T-helper 2 cell treated with Interferon-gamma antibody and Interleukin-4, amounts not matched to agents 100 ng/mL and 5 ng/mL, for 36 hours (primary cell): ENCODE measurements around the gene ACOXL. TPM values are rescaled to one million over a fixed set of nuclear protein-coding genes. Genes with fewer than 3 reads are reported as not detected.

Source experiments
- intact Hi-C: fragments of 100-400 bp; cut with micrococcal nuclease; formaldehyde crosslinking; loops from one replicate; pipeline ENCODE4 v1.15.1; 2023
- total RNA-seq: library from RNA; stranded (reverse); gene quantifications from 2 replicates; pipeline ENCODE4 v1.2.3, GENCODE V29; 2022

The ACOXL gene
- total RNA-seq, 1 donor from 2014 or later = 2.5 TPM

GRCh38 chr2:110718382-110718781 lies 14.0 kb upstream of the ACOXL start:
- intact Hi-C loops = no loop called here

DNA sequence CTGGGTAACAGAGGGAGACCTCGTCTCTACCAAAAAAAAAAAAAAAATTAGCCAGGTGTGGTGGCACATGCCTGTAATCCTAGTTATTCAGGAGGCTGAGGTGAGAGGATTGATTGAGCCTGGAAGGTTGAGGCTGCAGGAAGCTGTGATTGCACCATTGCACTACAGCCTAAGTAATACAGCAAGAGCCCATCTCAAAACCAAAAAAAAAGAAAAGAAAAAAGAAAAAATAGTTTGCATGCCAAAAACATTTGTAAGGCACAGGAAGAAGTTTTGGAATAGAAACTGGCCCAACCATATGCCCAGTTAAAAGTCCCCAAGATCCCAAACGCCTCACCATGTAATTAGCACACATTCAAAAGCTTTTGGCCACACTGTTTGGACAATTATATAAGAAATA lies 13.4 kb upstream of the ACOXL start:
- intact Hi-C loops = no loop called here

- intact Hi-C loops = no loop called here
Observed at GRCh38 chr2:110720547-110720946, 11.8 kb upstream of the ACOXL start.

- intact Hi-C loops = no loop called here
Observed at GRCh38 chr2:110724820-110725219, 7.6 kb upstream of the ACOXL start.

- intact Hi-C loops = no loop called here
Observed at GRCh38 chr2:110725370-110725769, 7.0 kb upstream of the ACOXL start.

- intact Hi-C loops = no loop called here
Observed at GRCh38 chr2:110725859-110726258, 6.5 kb upstream of the ACOXL start.

GRCh38 chr2:110726285-110726684 lies 6.1 kb upstream of the ACOXL start:
- intact Hi-C loops = no loop called here

DNA sequence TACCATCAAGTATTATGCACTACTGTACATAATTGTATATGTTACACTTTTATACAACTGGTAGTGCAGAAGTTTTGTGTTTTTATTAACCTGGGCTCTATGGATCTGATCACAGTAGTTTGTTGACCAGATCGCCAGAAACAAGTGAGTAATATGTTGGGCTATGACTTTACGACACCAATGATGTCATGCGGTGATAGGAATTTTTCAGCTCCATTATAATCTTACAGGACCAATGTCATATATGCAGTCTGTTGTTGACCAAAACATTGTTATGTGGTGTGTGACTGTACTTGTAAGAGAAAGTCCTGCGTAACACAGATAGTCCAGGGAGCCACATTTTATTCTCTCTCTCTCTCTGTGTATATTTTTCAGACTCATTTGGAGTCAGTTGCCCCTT lies 4.5 kb upstream of the ACOXL start:
- intact Hi-C loops = no loop called here

DNA sequence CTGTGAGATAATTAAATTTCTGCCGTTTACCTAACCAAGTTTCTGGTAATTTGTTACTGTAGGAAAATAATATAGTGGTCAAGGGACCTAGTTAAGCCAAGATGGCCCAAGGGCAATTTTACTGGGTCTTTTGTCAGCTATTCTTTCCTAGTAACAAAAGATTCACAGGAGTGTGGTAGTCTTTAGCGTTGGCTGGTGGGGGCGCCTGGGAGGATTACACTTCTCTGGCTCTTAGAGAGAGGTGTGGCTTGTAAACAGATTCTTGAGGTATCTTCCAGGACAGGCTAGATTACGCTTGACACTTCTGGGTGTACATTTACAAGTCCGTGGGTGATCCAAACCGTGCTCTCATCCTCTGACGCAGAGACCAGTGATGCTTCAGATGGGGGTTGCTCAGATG lies 3.3 kb upstream of the ACOXL start:
- intact Hi-C loops = no loop called here

- intact Hi-C loops = no loop called here
Observed at GRCh38 chr2:110731064-110731463, 1.3 kb upstream of the ACOXL start.

- intact Hi-C loops = no loop called here
Observed at GRCh38 chr2:110735366-110735765, 3.0 kb downstream of the ACOXL start.

- intact Hi-C loops = no loop called here
Observed at GRCh38 chr2:110737783-110738182, 5.4 kb downstream of the ACOXL start.

GRCh38 chr2:110740747-110741349 lies 8.5 kb downstream of the ACOXL start:
- intact Hi-C loops = loop anchor here (10.0 kb wide), 1 partner anchor 744 kb away; no protein-coding TSS in a partner anchor

- intact Hi-C loops = loop anchor here (10.0 kb wide), 1 partner anchor 743 kb away; no protein-coding TSS in a partner anchor
Observed at GRCh38 chr2:110741491-110741980, 9.2 kb downstream of the ACOXL start.

DNA sequence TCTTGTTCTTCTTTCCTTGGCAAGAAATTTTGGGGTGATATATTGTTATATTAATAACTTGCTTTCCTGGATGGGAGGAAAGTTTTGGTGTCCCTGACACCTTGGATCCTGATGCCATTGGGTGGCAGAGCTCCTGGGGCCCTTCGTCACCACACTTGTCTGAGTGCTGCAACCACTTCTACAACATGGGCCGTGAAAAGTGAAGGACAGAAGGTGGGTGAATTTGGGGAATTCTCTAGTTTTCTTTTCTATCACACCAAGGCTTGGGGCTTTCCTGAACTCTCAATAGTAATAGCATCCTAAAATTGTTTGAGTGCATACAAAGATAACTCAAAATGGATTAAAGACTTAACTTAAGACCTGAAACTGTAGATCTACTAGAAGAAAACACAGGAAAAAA lies 10.0 kb downstream of the ACOXL start:
- intact Hi-C loops = loop anchor here (10.0 kb wide), 1 partner anchor 742 kb away; no protein-coding TSS in a partner anchor

DNA sequence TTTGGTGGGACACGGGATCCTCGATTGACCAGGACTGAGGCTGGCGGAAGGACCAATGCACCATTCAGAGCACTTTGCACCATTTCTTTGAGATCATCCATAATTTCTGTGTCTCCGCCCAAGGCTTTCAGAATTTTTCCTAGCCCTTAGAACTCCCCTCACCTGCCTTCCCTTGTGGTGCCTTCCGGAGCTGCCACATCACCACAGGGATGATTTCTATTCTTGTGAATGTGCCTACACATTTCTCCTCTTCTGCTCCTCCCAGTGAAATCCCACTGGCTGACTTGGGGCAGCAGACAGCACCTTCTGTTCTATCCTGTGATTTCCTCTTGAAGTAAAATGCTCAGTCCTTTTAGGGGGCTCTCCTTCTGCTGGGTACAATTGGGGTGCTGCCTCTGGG lies 11.2 kb downstream of the ACOXL start:
- intact Hi-C loops = loop anchor here (10.0 kb wide), 1 partner anchor 741 kb away; no protein-coding TSS in a partner anchor

DNA sequence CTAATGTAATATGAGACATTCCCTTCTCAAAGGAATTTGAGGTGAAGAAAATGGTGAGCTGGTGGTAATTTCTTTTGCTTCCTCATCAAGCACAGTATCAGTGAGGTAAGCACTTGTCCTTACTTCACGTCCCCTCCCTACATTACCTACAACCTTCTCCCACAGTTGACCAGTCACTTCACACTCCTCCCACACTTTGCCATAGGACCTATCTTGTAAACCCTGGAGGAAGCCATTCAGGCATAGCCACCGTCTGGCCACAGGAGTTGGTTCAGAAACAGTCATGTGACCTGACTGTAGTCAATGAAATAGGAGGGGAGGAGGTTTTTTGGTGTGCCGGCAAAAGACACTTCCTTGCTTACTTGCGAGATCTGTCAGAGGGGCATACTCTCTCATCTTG lies 12.1 kb downstream of the ACOXL start:
- intact Hi-C loops = loop anchor here (10.0 kb wide), 1 partner anchor 740 kb away; no protein-coding TSS in a partner anchor

GRCh38 chr2:110745048-110745447 lies 12.7 kb downstream of the ACOXL start:
- intact Hi-C loops = loop anchor here (5.0 to 10.0 kb wide), 2 partner anchors 112 to 740 kb away; no protein-coding TSS in a partner anchor

GRCh38 chr2:110746586-110747521 lies 14.5 kb downstream of the ACOXL start:
- intact Hi-C loops = loop anchor here (1.0 to 10.0 kb wide), 3 partner anchors 8 to 738 kb away; no protein-coding TSS in a partner anchor

DNA sequence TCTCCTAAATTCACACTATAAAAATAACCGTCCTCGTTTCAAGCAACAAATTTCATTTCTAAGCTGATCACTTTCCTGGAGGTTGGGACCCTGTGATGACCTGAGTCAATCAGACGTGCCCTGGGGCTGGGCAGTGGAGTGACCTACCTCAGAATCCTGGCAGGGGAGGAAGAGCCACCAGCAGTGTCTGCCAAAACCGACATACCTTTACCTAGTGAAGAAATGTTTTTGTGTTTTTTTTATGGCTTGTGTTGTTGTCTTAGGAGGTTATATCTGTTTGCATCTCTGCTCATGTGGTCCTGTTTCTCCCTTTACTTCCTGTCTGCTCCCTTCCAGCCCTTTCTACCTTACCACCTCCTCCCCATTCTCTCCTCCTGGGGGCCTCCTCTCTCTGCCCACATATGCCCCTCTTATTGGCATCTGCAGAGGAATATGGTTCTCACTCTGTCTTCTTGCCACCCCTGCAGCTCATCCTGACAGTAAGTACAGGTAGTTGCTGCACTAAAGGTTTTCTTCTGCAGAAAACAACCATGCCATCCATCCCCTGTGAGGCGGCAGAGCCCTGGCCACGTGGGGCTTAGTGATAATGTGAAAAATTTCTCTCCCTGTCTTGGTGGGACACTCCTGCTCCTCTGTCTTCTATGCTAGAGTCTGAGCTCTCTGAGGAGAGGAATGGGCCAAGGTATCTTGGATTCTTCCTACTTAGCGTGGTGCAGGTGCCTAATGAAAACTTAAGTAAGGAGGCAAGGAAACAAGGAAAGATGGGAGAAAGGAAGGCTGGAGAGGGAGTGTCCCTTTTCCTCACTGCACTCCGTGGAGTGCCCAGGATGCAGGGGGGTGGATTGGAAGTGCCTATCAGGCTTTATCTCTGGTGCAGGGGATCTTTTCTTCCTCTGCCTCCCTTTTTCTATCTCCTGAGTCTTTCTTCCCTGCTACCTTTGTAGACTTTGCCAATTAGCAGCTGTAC lies 15.4 kb downstream of the ACOXL start:
- intact Hi-C loops = loop anchor here (1.0 to 10.0 kb wide), 4 partner anchors 7 to 737 kb away; partner anchors contain the start of gene BUB1

GRCh38 chr2:110748489-110748867 lies 16.1 kb downstream of the ACOXL start:
- intact Hi-C loops = loop anchor here (2.0 to 10.0 kb wide), 3 partner anchors 70 to 736 kb away; partner anchors contain the start of gene BUB1
